ENCODE results near the gene MED16. TPM values are rescaled to one million over a fixed set of nuclear protein-coding genes. Genes with fewer than 3 reads are reported as not detected.
A peak's percentile ranks its signal among the peaks of the same experiment; 100 is the strongest.
"Not testable (repeated sequence)": the region's sequence is repeated elsewhere in the genome, so short reads cannot be mapped to it uniquely, and the experiment has no call there.

The MED16 gene
- total RNA-seq, 1 experiment from 2014 or later, result 66.9 TPM

GRCh38 chr19:896999-897398 lies 4.0 kb upstream of the MED16 start (continued):
- TF ChIP-seq RELA (CRISPR knock-in tag; IDR thresholded peaks at IDR 0.05; ENCODE audit: borderline replicate concordance), result no peak

- ChIA-PET POLR2A (no interaction called here), CTCF (interaction anchor here (1.4 kb wide), 1 partner anchor 19 kb away, joined by 7 read pairs; no protein-coding TSS in a partner anchor)
- H3K27me3 Mint-ChIP-seq (ENCODE audit: low read depth), result peaks cover 3% of the 10 kb centered on the region; the same call in 1 of the 2 replicates
- H3K4me1 Mint-ChIP-seq, result no peaks in the 10 kb centered on the region; the same call in 1 of the 2 replicates
- H3K9me3 Mint-ChIP-seq, result no peaks in the 10 kb centered on the region
- TF ChIP-seq FOXP1 (CRISPR knock-in tag; IDR thresholded peaks at IDR 0.05; ENCODE audit: borderline replicate concordance), result no peak
- no peak for TF ChIP-seq ZNF532 (CRISPR knock-in tag; IDR thresholded peaks at IDR 0.05; ENCODE audit: borderline replicate concordance)
- TF ChIP-seq MYBL2 (CRISPR knock-in tag; IDR thresholded peaks at IDR 0.05), result no peak
- TF ChIP-seq CDX4 (CRISPR knock-in tag; IDR thresholded peaks at IDR 0.05; ENCODE audit: borderline replicate concordance), result no peak
- TF ChIP-seq ZNF396 (CRISPR knock-in tag; IDR thresholded peaks at IDR 0.05; ENCODE audit: borderline replicate concordance), result no peak
- TF ChIP-seq EMX1 (CRISPR knock-in tag; IDR thresholded peaks at IDR 0.05), result no peak
- H3K27ac Mint-ChIP-seq, result no peak overlapping the region
- DNase-seq (ENCODE audit: low spot score) (no peak), ATAC-seq (no peak)
- 0 out of 2 replicates have a peak, but pooled peaks cover 3% of the 10 kb centered on the region for H3K36me3 Mint-ChIP-seq
- H3K4me3 Mint-ChIP-seq, result no peak overlapping the region
Measured at GRCh38 chr19:896434-896833, 3.4 kb upstream of the MED16 start.

- POLR2A ChIA-PET, result no interaction called here
- TF ChIP-seq NFE2L1 (CRISPR knock-in tag; IDR thresholded peaks at IDR 0.05), result no peak
- no peak overlapping the region for H3K27ac Mint-ChIP-seq
Measured at GRCh38 chr19:892243-892893, 619 bp downstream of the MED16 start.

GRCh38 chr19:891421-892200 lies 1.4 kb downstream of the MED16 start:
- ATAC-seq, POLR2A ChIA-PET: not testable (repeated sequence)

More at GRCh38 chr19:892243-892893, 619 bp downstream of the MED16 start:
- H3K9me3 Mint-ChIP-seq, result no peaks in the 10 kb centered on the region
- H3K4me3 Mint-ChIP-seq, result peak overlapping the region; percentile 72
- ATAC-seq, result peak; percentile 52
- DNase-seq (ENCODE audit: low spot score), result peak; percentile 56
- peaks cover 3% of the 10 kb centered on the region; the same call in 1 of the 2 replicates for H3K27me3 Mint-ChIP-seq (ENCODE audit: low read depth)
- H3K4me1 Mint-ChIP-seq, result no peaks in the 10 kb centered on the region
- no peaks in the 10 kb centered on the region; the same call in 1 of the 2 replicates for H3K36me3 Mint-ChIP-seq
- CTCF ChIA-PET, result interaction anchor here (1.2 to 2.3 kb wide), 2 partner anchors 27 to 29 kb away, joined by 3 to 8 read pairs; no protein-coding TSS in a partner anchor

GRCh38 chr19:890831-891230 lies 2.2 kb downstream of the MED16 start:
- Mint-ChIP-seq H3K36me3 (no peaks in the 10 kb centered on the region; the same call in 1 of the 2 replicates), H3K27me3 (ENCODE audit: low read depth) (peaks cover 3% of the 10 kb centered on the region; the same call in 1 of the 2 replicates), H3K4me3 (peak overlapping the region; percentile 49), H3K9me3 (no peaks in the 10 kb centered on the region), H3K27ac (peak overlapping the region; percentile 76; the same call in 1 of the 2 replicates), H3K4me1 (no peaks in the 10 kb centered on the region)
- no peak for ATAC-seq
- no peak for DNase-seq (ENCODE audit: low spot score)
- ChIA-PET CTCF (no interaction called here), POLR2A (no interaction called here)
- TF ChIP-seq SMAD4 (CRISPR knock-in tag; IDR thresholded peaks at IDR 0.05), result no peak
- TF ChIP-seq, protein P1, sequence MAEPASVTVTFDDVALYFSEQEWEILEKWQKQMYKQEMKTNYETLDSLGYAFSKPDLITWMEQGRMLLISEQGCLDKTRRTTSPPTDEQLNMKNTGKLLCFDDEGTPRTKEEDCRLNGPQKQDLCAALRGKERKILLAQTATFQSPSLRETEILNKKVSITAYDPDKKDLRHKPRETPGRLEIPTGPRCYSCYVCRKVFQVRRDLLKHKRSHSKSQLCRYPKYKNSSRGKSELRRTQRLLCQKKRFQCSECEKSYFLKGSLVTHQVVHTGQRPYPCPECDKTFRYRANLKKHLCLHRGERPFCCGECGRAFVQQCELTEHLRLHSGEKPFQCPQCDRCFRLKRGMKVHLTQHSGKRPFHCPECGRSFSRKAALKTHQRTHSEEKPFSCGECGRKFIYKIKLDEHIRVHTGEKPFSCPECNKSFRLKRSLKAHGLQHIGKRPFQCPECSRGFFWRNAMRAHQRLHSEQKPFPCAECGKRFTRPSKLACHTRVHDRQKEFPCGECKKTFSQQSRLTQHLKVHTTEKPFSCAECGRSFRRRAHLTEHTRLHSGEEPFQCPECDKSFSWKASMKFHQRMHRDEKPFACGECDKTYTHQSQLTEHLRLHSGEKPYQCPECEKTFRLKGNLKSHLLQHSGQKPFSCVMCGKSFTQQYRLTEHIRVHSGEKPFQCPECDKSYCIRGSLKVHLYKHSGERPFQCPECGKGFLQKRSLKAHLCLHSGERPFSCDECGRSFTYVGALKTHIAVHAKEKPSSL (CRISPR knock-in tag; conservative IDR thresholded peaks at IDR 0.05), result no peak
- no peak for TF ChIP-seq NFATC4 (CRISPR knock-in tag; IDR thresholded peaks at IDR 0.05)
- TF ChIP-seq ZNF671 (CRISPR knock-in tag; IDR thresholded peaks at IDR 0.05), result no peak

More at GRCh38 chr19:891421-892200, 1.4 kb downstream of the MED16 start:
- H3K4me1 Mint-ChIP-seq; H3K9me3 Mint-ChIP-seq; DNase-seq (ENCODE audit: low spot score); H3K27ac Mint-ChIP-seq; H3K36me3 Mint-ChIP-seq; H3K27me3 Mint-ChIP-seq (ENCODE audit: low read depth): not testable (repeated sequence)
- peak overlapping the region; percentile 72 for H3K4me3 Mint-ChIP-seq
- CTCF ChIA-PET, result interaction anchor here (2.3 kb wide), 1 partner anchor 28 kb away, joined by 8 read pairs; no protein-coding TSS in a partner anchor

Measured in WTC11 (cell line).